HCT116 (cell line): ENCODE measurements around the gene PLAC9. TPM values are rescaled to one million over a fixed set of nuclear protein-coding genes. Genes with fewer than 3 reads are reported as not detected.

ENCODE experiments used
- ATAC-seq: fragments of 200-7000 bp; cut with Tn5 transposase; 2 replicates; pipeline ENCODE4 v1.9.1; 2020; ENCODE audit warnings: mild to moderate bottlenecking, moderate library complexity
- BruUV-seq: library from RNA; stranded (reverse); fragments of 400-500 nt; replicated peaks from 2 replicates; lab custom pipeline; 2021; lab: Mats Ljungman, UMichigan
- CTCF ChIA-PET: fragments of 300-600 bp; sonication (Branson Sonifier 250); formaldehyde crosslinking; loops from one replicate; lab custom pipeline; 2021; ENCODE audit warnings: antibody characterized with exemption; lab: Charles Lee
- POLR2A ChIA-PET: fragments of 300-600, 350-600 bp; sonication (Branson Sonifier 250); formaldehyde crosslinking; loops from one replicate; lab custom pipeline; 2021; ENCODE audit warnings: antibody characterized with exemption; lab: Charles Lee
- RAD21 ChIA-PET, 2 experiments: fragments of 300-600 bp; sonication (Branson Sonifier 250); formaldehyde crosslinking; loops; one replicate each; lab custom pipeline; 2023; ENCODE audit warnings: low total read pairs in 2 of 2; ENCODE audit not compliant: uncharacterized antibody in 2 of 2, unreplicated experiment in 2 of 2, low non-redundant PET in 1 of 2; lab: Charles Lee
- DNase-seq: peaks from one replicate; pipeline ENCODE4 v3.0.0-alpha.2; 2010; ENCODE audit warnings: low read depth, low spot score
- H2AFZ ChIP-seq: fragments of 200-600 bp; shearing (Covaris generic), sonication (generic); 2 replicates; pipeline ENCODE4 v1.6.1; 2017; ENCODE audit warnings: low read depth, mixed run types, mixed read lengths, antibody characterized with exemption, low read length; ENCODE audit not compliant: poor library complexity, severe bottlenecking
- H3K27ac ChIP-seq: 2 replicates; pipeline ENCODE4 v1.5.1; 2012; ENCODE audit warnings: low read depth, low read length
- H3K27me3 ChIP-seq: fragments of 200-600 bp; sonication (generic); 2 replicates; pipeline ENCODE4 v1.6.1; 2016; ENCODE audit warnings: mixed run types, low read length, mixed read lengths; ENCODE audit not compliant: insufficient read depth
- H3K36me3 ChIP-seq, 2 experiments: fragments of 200-500 bp in 1 of 2; fragments of 200-600 bp in 1 of 2; sonication (Bioruptor generic) in 1 of 2; sonication (generic) in 1 of 2; 2 replicates each; pipeline versions ENCODE4 v1.5.1 to v1.6.1; 2014 to 2016; ENCODE audit warnings: low read length in 2 of 2, inconsistent platforms in 1 of 2, mixed read lengths in 1 of 2, mixed run types in 1 of 2; ENCODE audit not compliant: insufficient read depth in 2 of 2, control insufficient read depth in 1 of 2
- H3K4me1 ChIP-seq, 2 experiments: fragments of 200-600 bp in 1 of 2; sonication (generic) in 1 of 2; 2 replicates each; pipeline versions ENCODE4 v1.5.1 to v1.6.1; 2012 to 2017; ENCODE audit warnings: low read length in 2 of 2, inconsistent platforms in 1 of 2, mild to moderate bottlenecking in 1 of 2, mixed read lengths in 1 of 2, mixed run types in 1 of 2, moderate library complexity in 1 of 2; ENCODE audit not compliant: insufficient read depth in 2 of 2, control insufficient read depth in 1 of 2
- H3K4me2 ChIP-seq: fragments of 200-600 bp; sonication (generic); 2 replicates; pipeline ENCODE4 v1.6.1; 2017; ENCODE audit warnings: mixed run types, low read length, mixed read lengths
- H3K4me3 ChIP-seq, 2 experiments: fragments of 200-600 bp in 1 of 2; sonication (generic) in 1 of 2; replicated peaks in 1 of 2; 2 replicates each; pipeline ENCODE4 v1.5.1; 2011 to 2016; ENCODE audit warnings: low read length in 2 of 2, control low read depth in 1 of 2, low read depth in 1 of 2, mild to moderate bottlenecking in 1 of 2, mixed read lengths in 1 of 2, mixed run types in 1 of 2
- H3K79me2 ChIP-seq: fragments of 200-600 bp; sonication (generic); 2 replicates; pipeline ENCODE4 v1.6.1; 2017; ENCODE audit warnings: mild to moderate bottlenecking, mixed run types, low read length, moderate library complexity, mixed read lengths; ENCODE audit not compliant: insufficient read depth
- H3K9ac ChIP-seq: fragments of 200-600 bp; sonication (generic); 2 replicates; pipeline ENCODE4 v1.6.1; 2016; ENCODE audit warnings: low read length, mixed read lengths
- H3K9me2 ChIP-seq: fragments of 200-600 bp; sonication (generic), shearing (Covaris generic); 2 replicates; pipeline ENCODE4 v1.6.1; 2017; ENCODE audit warnings: mixed run types, mild to moderate bottlenecking, moderate library complexity; ENCODE audit not compliant: insufficient read depth
- H3K9me3 ChIP-seq, 2 experiments: fragments of 200-500 bp in 1 of 2; fragments of 200-600 bp in 1 of 2; sonication (Bioruptor generic) in 1 of 2; sonication (generic) in 1 of 2; 2 replicates each; pipeline ENCODE4 v1.6.1; 2014 to 2017; ENCODE audit warnings: low read length in 2 of 2, mixed read lengths in 2 of 2, inconsistent platforms in 1 of 2, low read depth in 1 of 2, mild to moderate bottlenecking in 1 of 2, mixed run types in 1 of 2, moderate library complexity in 1 of 2; ENCODE audit not compliant: control insufficient read depth in 1 of 2, insufficient read depth in 1 of 2
- H4K20me1 ChIP-seq: fragments of 200-600 bp; sonication (generic), shearing (Covaris generic); 2 replicates; pipeline ENCODE4 v1.6.1; 2017; ENCODE audit warnings: mixed run types, mild to moderate bottlenecking, moderate library complexity; ENCODE audit not compliant: insufficient read depth
- CEBPB ChIP-seq: IDR thresholded peaks from 2 replicates; pipeline ENCODE4 v1.6.1; 2012; ENCODE audit warnings: low read depth
- ELF1 ChIP-seq: IDR thresholded peaks from 2 replicates; pipeline ENCODE4 v1.6.1; 2012; ENCODE audit warnings: low read depth, borderline replicate concordance
- JUND ChIP-seq: IDR thresholded peaks from 2 replicates; pipeline ENCODE4 v1.6.1; 2012
- POLR2A ChIP-seq: IDR thresholded peaks from 2 replicates; pipeline ENCODE4 v1.7.0; 2011; ENCODE audit warnings: borderline replicate concordance; ENCODE audit not compliant: insufficient read depth, insufficient read length; ENCODE audit errors: extremely low read depth
- POLR2AphosphoS5 ChIP-seq: IDR thresholded peaks from 2 replicates; pipeline ENCODE4 v1.6.1; 2011; ENCODE audit warnings: mild to moderate bottlenecking, low read depth, low read length, moderate library complexity
- RAD21 ChIP-seq: IDR thresholded peaks from 2 replicates; pipeline ENCODE4 v1.6.1; 2012; ENCODE audit warnings: low read depth, mild to moderate bottlenecking
- REST ChIP-seq: IDR thresholded peaks from 2 replicates; pipeline ENCODE4 v1.6.1; 2012; ENCODE audit warnings: low read depth
- SRF ChIP-seq: IDR thresholded peaks from 2 replicates; pipeline ENCODE4 v1.6.1; 2012; ENCODE audit warnings: low read depth
- ZBTB33 ChIP-seq: IDR thresholded peaks from 2 replicates; pipeline ENCODE4 v1.6.1; 2011; ENCODE audit warnings: mild to moderate bottlenecking, low read length, moderate library complexity; ENCODE audit not compliant: insufficient replicate concordance; ENCODE audit errors: extremely low read depth
- intact Hi-C: fragments of 100-400 bp; cut with micrococcal nuclease; formaldehyde crosslinking; loops from 2 replicates; pipeline ENCODE4 v1.10.0; 2022
- total RNA-seq: library from RNA; stranded (reverse); gene quantifications from one replicate; pipeline ENCODE4 v1.2.1, GENCODE V29; 2021; ENCODE audit not compliant: unreplicated experiment

The PLAC9 gene
- total RNA-seq, 1 experiment from 2014 or later = not detected

GRCh38 chr10:80148166-80148805 lies 15.8 kb downstream of the PLAC9 start:
- Histone ChIP-seq H3K4me2 (no peak overlapping the region), H3K4me1 (peaks cover 13 to 37% of the 10 kb centered on the region in 2 experiments; a peak in 3 of 4 replicates), H3K79me2 (no peaks in the 10 kb centered on the region), H3K4me3 (no peak overlapping the region), H3K9me3 (no peaks in the 10 kb centered on the region), H4K20me1 (no peaks in the 10 kb centered on the region), H3K36me3 (peaks cover 0 to 41% of the 10 kb centered on the region in 2 experiments; a peak in 2 of 4 replicates), H3K9me2 (no peaks in the 10 kb centered on the region), H2AFZ (no peak overlapping the region), H3K27ac (no peak overlapping the region), H3K27me3 (no peaks in the 10 kb centered on the region), H3K9ac (no peak overlapping the region)
- intact Hi-C loops = no loop called here
- DNase-seq (no peak), ATAC-seq (no peak)
- RAD21 ChIA-PET = no interaction called here
- CTCF ChIA-PET = interaction anchor here (1.2 kb wide), 1 partner anchor 74 kb away, joined by 3 read pairs; no protein-coding TSS in a partner anchor
- TF ChIP-seq CEBPB = no peak
- TF ChIP-seq ELF1 = no peak
- no peak for TF ChIP-seq JUND
- TF ChIP-seq POLR2AphosphoS5 = no peak
- no peak for TF ChIP-seq REST
- TF ChIP-seq ZBTB33 = no peak
- no peak for TF ChIP-seq SRF
- no peak for TF ChIP-seq POLR2A
- TF ChIP-seq RAD21 = no peak
- no TSS peak for BruUV-seq
- POLR2A ChIA-PET = no interaction called here
